Activated CD4-positive, alpha-beta memory T cell treated with anti-CD3 and anti-CD28 coated beads, Interleukin-2, amount 10 ng/mL, durations not matched to agents 7 days and 5 days (primary cell): ENCODE data around the gene CCL23. TPM values are rescaled to one million over a fixed set of nuclear protein-coding genes. Genes with fewer than 3 reads are reported as not detected.
A peak's percentile ranks its signal among the peaks of the same experiment; 100 is the strongest.
"Not testable (repeated sequence)": the region's sequence is repeated elsewhere in the genome, so short reads cannot be mapped to it uniquely, and the experiment has no call there.

ENCODE experiments used
- CTCF ChIA-PET: fragments of 350-600 bp; sonication (Branson Sonifier 250); formaldehyde crosslinking; loops from one replicate; lab custom pipeline; 2021; ENCODE audit warnings: antibody characterized with exemption, inconsistent platforms; lab: Charles Lee
- POLR2A ChIA-PET: fragments of 350-600 bp; sonication (Branson Sonifier 250); formaldehyde crosslinking; loops from one replicate; lab custom pipeline; 2021; ENCODE audit warnings: antibody characterized with exemption; lab: Charles Lee
- DNase-seq: peaks from one replicate; pipeline ENCODE4 v3.0.0-alpha.2; 2020
- H3K27ac Mint-ChIP-seq: one replicate; pipeline ENCODE4 v1.8.0; 2021; ENCODE audit warnings: mild to moderate bottlenecking, mixed read lengths
- H3K27me3 Mint-ChIP-seq: one replicate; pipeline ENCODE4 v1.8.0; 2021; ENCODE audit warnings: mixed read lengths
- H3K36me3 Mint-ChIP-seq: one replicate; pipeline ENCODE4 v1.8.0; 2021; ENCODE audit warnings: low read depth, mixed read lengths
- H3K4me1 Mint-ChIP-seq: one replicate; pipeline ENCODE4 v1.8.0; 2021; ENCODE audit warnings: mixed read lengths
- H3K4me3 Mint-ChIP-seq: one replicate; pipeline ENCODE4 v1.8.0; 2021; ENCODE audit warnings: mild to moderate bottlenecking, mixed read lengths
- H3K9me3 Mint-ChIP-seq: one replicate; pipeline ENCODE4 v1.8.0; 2021; ENCODE audit warnings: mixed read lengths
- total RNA-seq, 2 experiments: library from RNA; stranded (reverse); gene quantifications; one replicate each; pipeline ENCODE4 v1.2.3, GENCODE V29; 2021

The CCL23 gene
- total RNA-seq, 2 experiments from 2014 or later = 0.48 TPM; not detected in 1

- peaks cover 27% of the 10 kb centered on the region for H3K27me3 Mint-ChIP-seq
- no peak overlapping the region for H3K27ac Mint-ChIP-seq
- H3K9me3 Mint-ChIP-seq = no peaks in the 10 kb centered on the region
- no peak overlapping the region for H3K4me3 Mint-ChIP-seq
- H3K36me3 Mint-ChIP-seq = no peaks in the 10 kb centered on the region
- DNase-seq = no peak
- CTCF ChIA-PET = no interaction called here
- no peaks in the 10 kb centered on the region for H3K4me1 Mint-ChIP-seq
- POLR2A ChIA-PET = no interaction called here
Observed at GRCh38 chr17:36027761-36028160, 10.0 kb upstream of the CCL23 start.

- Mint-ChIP-seq H3K4me3 (no peak overlapping the region), H3K27me3 (peaks cover 41% of the 10 kb centered on the region), H3K4me1 (no peaks in the 10 kb centered on the region), H3K27ac (no peak overlapping the region), H3K9me3 (no peaks in the 10 kb centered on the region), H3K36me3 (no peaks in the 10 kb centered on the region)
- DNase-seq = no peak
- POLR2A ChIA-PET = no interaction called here
- CTCF ChIA-PET = no interaction called here
Observed at GRCh38 chr17:36024106-36024869, 6.5 kb upstream of the CCL23 start.

- H3K4me3 Mint-ChIP-seq = no peak overlapping the region
- ChIA-PET CTCF (interaction anchor here (1.4 kb wide), 1 partner anchor 50 kb away, joined by 4 read pairs; no protein-coding TSS in a partner anchor), POLR2A (no interaction called here)
- no peak for DNase-seq
- H3K9me3 Mint-ChIP-seq = no peaks in the 10 kb centered on the region
- H3K36me3 Mint-ChIP-seq = no peaks in the 10 kb centered on the region
- no peak overlapping the region for H3K27ac Mint-ChIP-seq
- H3K4me1 Mint-ChIP-seq = no peaks in the 10 kb centered on the region
- peaks cover 51% of the 10 kb centered on the region for H3K27me3 Mint-ChIP-seq
Observed at GRCh38 chr17:36019423-36019822, 1.7 kb upstream of the CCL23 start.

- no peaks in the 10 kb centered on the region for H3K9me3 Mint-ChIP-seq
Observed at GRCh38 chr17:36016555-36016954, 1.2 kb downstream of the CCL23 start.

GRCh38 chr17:36015895-36016294, 1.9 kb downstream of the CCL23 start:
- CTCF ChIA-PET, DNase-seq, POLR2A ChIA-PET: not testable (repeated sequence)

More at GRCh38 chr17:36016555-36016954, 1.2 kb downstream of the CCL23 start:
- ChIA-PET CTCF (interaction anchor here (0.8 kb wide), 1 partner anchor 47 kb away, joined by 3 read pairs; no protein-coding TSS in a partner anchor), POLR2A (no interaction called here)
- peaks cover 42% of the 10 kb centered on the region for H3K27me3 Mint-ChIP-seq
- no peaks in the 10 kb centered on the region for H3K36me3 Mint-ChIP-seq
- H3K4me1 Mint-ChIP-seq = no peaks in the 10 kb centered on the region
- H3K4me3 Mint-ChIP-seq = no peak overlapping the region
- DNase-seq = no peak
- H3K27ac Mint-ChIP-seq = no peak overlapping the region

GRCh38 chr17:36014946-36015345, 2.8 kb downstream of the CCL23 start:
- ChIA-PET CTCF (interaction anchor here (1.0 kb wide), 1 partner anchor 9 kb away, joined by 3 read pairs; no protein-coding TSS in a partner anchor), POLR2A (no interaction called here)
- peaks cover 26% of the 10 kb centered on the region for H3K27me3 Mint-ChIP-seq
- H3K36me3 Mint-ChIP-seq = no peaks in the 10 kb centered on the region
- no peak for DNase-seq
- H3K4me1 Mint-ChIP-seq = no peaks in the 10 kb centered on the region
- no peak overlapping the region for H3K27ac Mint-ChIP-seq
- H3K4me3 Mint-ChIP-seq = no peak overlapping the region
- no peaks in the 10 kb centered on the region for H3K9me3 Mint-ChIP-seq

More at GRCh38 chr17:36015895-36016294, 1.9 kb downstream of the CCL23 start:
- not testable (repeated sequence) for H3K9me3 Mint-ChIP-seq, H3K36me3 Mint-ChIP-seq, H3K27ac Mint-ChIP-seq, H3K4me1 Mint-ChIP-seq, H3K4me3 Mint-ChIP-seq
- H3K27me3 Mint-ChIP-seq = peaks cover 36% of the 10 kb centered on the region

GRCh38 chr17:36011201-36011600, 6.6 kb downstream of the CCL23 start:
- Mint-ChIP-seq H3K4me1 (no peaks in the 10 kb centered on the region), H3K9me3 (no peaks in the 10 kb centered on the region), H3K27me3 (peaks cover 4% of the 10 kb centered on the region), H3K27ac (no peak overlapping the region), H3K4me3 (no peak overlapping the region), H3K36me3 (no peaks in the 10 kb centered on the region)
- POLR2A ChIA-PET = no interaction called here
- CTCF ChIA-PET = interaction anchor here (1.3 to 1.7 kb wide), 2 partner anchors 62 to 161 kb away, joined by 3 to 4 read pairs; no protein-coding TSS in a partner anchor
- DNase-seq = no peak

GRCh38 chr17:36008998-36009665, 8.6 kb downstream of the CCL23 start:
- DNase-seq = peak; percentile 23
- ChIA-PET CTCF (interaction anchor here (0.9 to 1.9 kb wide), 3 partner anchors 27 to 161 kb away, joined by 3 to 6 read pairs (median 3); partner anchors contain the start of gene CCL16), POLR2A (no interaction called here)
- no peaks in the 10 kb centered on the region for H3K36me3 Mint-ChIP-seq
- H3K9me3 Mint-ChIP-seq = no peaks in the 10 kb centered on the region
- H3K27ac Mint-ChIP-seq = no peak overlapping the region
- H3K4me1 Mint-ChIP-seq = peaks cover 5% of the 10 kb centered on the region
- peaks cover 1% of the 10 kb centered on the region for H3K27me3 Mint-ChIP-seq
- no peak overlapping the region for H3K4me3 Mint-ChIP-seq

- ChIA-PET CTCF (interaction anchor here (0.9 to 1.7 kb wide), 8 partner anchors 29 to 241 kb away, joined by 3 to 8 read pairs (median 4); no protein-coding TSS in a partner anchor), POLR2A (interaction anchor here (0.8 kb wide), 1 partner anchor 62 kb away, joined by 3 read pairs; no protein-coding TSS in a partner anchor)
- peaks cover 5% of the 10 kb centered on the region for H3K4me1 Mint-ChIP-seq
- no peaks in the 10 kb centered on the region for H3K9me3 Mint-ChIP-seq
- no peaks in the 10 kb centered on the region for H3K27me3 Mint-ChIP-seq
- no peak overlapping the region for H3K4me3 Mint-ChIP-seq
- no peak for DNase-seq
- H3K36me3 Mint-ChIP-seq = no peaks in the 10 kb centered on the region
- H3K27ac Mint-ChIP-seq = no peak overlapping the region
Observed at GRCh38 chr17:36004594-36005108, 13.1 kb downstream of the CCL23 start.

GRCh38 chr17:36002631-36003030, 15.1 kb downstream of the CCL23 start:
- Mint-ChIP-seq H3K9me3 (no peaks in the 10 kb centered on the region), H3K27ac (no peak overlapping the region), H3K4me1 (peaks cover 5% of the 10 kb centered on the region), H3K4me3 (no peak overlapping the region), H3K27me3 (no peaks in the 10 kb centered on the region), H3K36me3 (no peaks in the 10 kb centered on the region)
- ChIA-PET POLR2A (no interaction called here), CTCF (interaction anchor here (1.4 kb wide), 1 partner anchor 26 kb away, joined by 4 read pairs; no protein-coding TSS in a partner anchor)
- DNase-seq = no peak

- no peak overlapping the region for H3K27ac Mint-ChIP-seq
- H3K9me3 Mint-ChIP-seq = no peaks in the 10 kb centered on the region
- H3K4me1 Mint-ChIP-seq = peaks cover 5% of the 10 kb centered on the region
- no peaks in the 10 kb centered on the region for H3K27me3 Mint-ChIP-seq
- no peak for DNase-seq
- ChIA-PET POLR2A (no interaction called here), CTCF (interaction anchor here (1.1 kb wide), 1 partner anchor 33 kb away, joined by 3 read pairs; no protein-coding TSS in a partner anchor)
- H3K36me3 Mint-ChIP-seq = no peaks in the 10 kb centered on the region
- H3K4me3 Mint-ChIP-seq = no peak overlapping the region
Observed at GRCh38 chr17:36001862-36002603, 15.7 kb downstream of the CCL23 start.

- Mint-ChIP-seq H3K27ac (no peak within 1 kb of the TSS), H3K9me3 (no peaks in the 10 kb centered on the region), H3K36me3 (no peaks in the 10 kb centered on the region), H3K4me1 (peaks cover 5% of the 10 kb centered on the region), H3K27me3 (peaks cover 4% of the 10 kb centered on the region), H3K4me3 (no peak within 1 kb of the TSS)
- POLR2A ChIA-PET = no interaction called here
- no peak for DNase-seq
- CTCF ChIA-PET = interaction anchor here (0.7 to 1.1 kb wide), 3 partner anchors 25 to 149 kb away, joined by 3 read pairs; no protein-coding TSS in a partner anchor
Observed at GRCh38 chr17:36001110-36001771, 16.5 kb downstream of the CCL23 start, which contains the start of gene CCL15. TSS of gene CCL15 (minus strand) at chr17:36001553. CDS start at chr17:36001492, 61 bp downstream.
